HL-60/S4 treated with phorbol 12-myristate 13-acetate at 8.2 ng/mL for 4 days and 3 days (cell line): ENCODE results near the gene TAPT1.

ENCODE experiments used
- in situ Hi-C: fragments of 300-500 bp; cut with MboI; formaldehyde crosslinking; loops from 2 replicates; pipeline ENCODE4 v1.15.0; 2022; ENCODE audit warnings: low sequenced_read_pairs

The TAPT1 gene

GRCh38 chr4:16113741-16114140, 112.5 kb downstream of the TAPT1 start:
- in situ Hi-C loops, result no loop called here

DNA sequence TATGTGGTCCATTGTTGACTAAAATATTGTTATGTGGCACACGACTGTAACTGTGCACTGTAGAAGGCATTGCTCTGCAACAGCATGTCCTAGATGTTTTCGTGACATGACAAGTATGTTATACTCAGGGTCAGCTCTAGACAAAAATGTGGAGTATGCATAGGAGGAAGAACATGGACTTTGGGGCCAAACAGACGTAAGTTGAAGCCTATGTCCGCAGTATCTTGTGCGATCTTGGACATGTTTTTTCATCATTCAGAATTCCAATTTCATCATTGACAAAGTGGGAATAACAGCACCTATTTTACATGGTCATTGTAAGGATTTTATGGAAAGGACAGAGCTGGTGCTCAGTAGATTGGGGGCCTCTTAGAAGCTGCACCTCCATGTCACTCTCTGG, 114.7 kb downstream of the TAPT1 start:
- in situ Hi-C loops, result no loop called here

GRCh38 chr4:16110661-16111290, 115.5 kb downstream of the TAPT1 start:
- in situ Hi-C loops, result no loop called here
